HepG2 (cell line): Measurements from ENCODE around the gene HYI. TPM values are rescaled to one million over a fixed set of nuclear protein-coding genes. Genes with fewer than 3 reads are reported as not detected.

Experiments
- ATAC-seq: fragments of 200-7000 bp; cut with Tn5 transposase; 3 replicates; pipeline ENCODE4 v1.9.1; 2020; ENCODE audit warnings: mild to moderate bottlenecking, moderate library complexity
- BruUV-seq: library from RNA; stranded (reverse); fragments of 400-500 nt; replicated peaks from 2 replicates; lab custom pipeline; 2021; lab: Mats Ljungman, UMichigan
- CTCF ChIA-PET: fragments of 300-600 bp; formaldehyde crosslinking; extraction: SDS; loops from one replicate; lab custom pipeline; 2021; ENCODE audit warnings: low total read pairs, inconsistent platforms, low intra/inter-chr PET ratio; lab: Yijun Ruan, JAX
- POLR2A ChIA-PET: fragments of 350-600 bp; sonication (Branson Sonifier 250); formaldehyde crosslinking; loops from one replicate; lab custom pipeline; 2020; ENCODE audit warnings: antibody characterized with exemption, inconsistent platforms; lab: Yijun Ruan, JAX
- DNase-seq: peaks from one replicate; pipeline ENCODE4 v3.0.0-alpha.2; 2015; ENCODE audit warnings: low spot score
- FAIRE-seq: peaks from 3 replicates; lab custom pipeline; 2011; peaks lifted over from hg19 to GRCh38; lab: Jason Lieb, UNC
- H2AFZ ChIP-seq: one replicate; pipeline ENCODE4 v1.6.1; 2011; ENCODE audit warnings: low read length, inconsistent platforms
- H3K27ac ChIP-seq: fragments of 300-600 bp; 3 replicates; pipeline ENCODE4 v1.8.0; 2011; ENCODE audit warnings: mixed run types, mild to moderate bottlenecking, mixed read lengths, low read length, inconsistent platforms; ENCODE audit not compliant: insufficient read depth; ENCODE audit errors: extremely low read length
- H3K27me3 ChIP-seq, 2 experiments: fragments of 200-600 bp in 1 of 2; 2 replicates in 1 of 2; 3 replicates in 1 of 2; pipeline versions ENCODE4 v1.6.0 to v1.8.0; 2011; ENCODE audit warnings: low read length in 2 of 2, mild to moderate bottlenecking in 2 of 2, moderate library complexity in 2 of 2, inconsistent platforms in 1 of 2; ENCODE audit not compliant: insufficient read depth in 2 of 2, control insufficient read depth in 1 of 2
- H3K36me3 ChIP-seq, 2 experiments: fragments of 200-600 bp in 1 of 2; replicated peaks in 1 of 2; 2 replicates in 1 of 2; 3 replicates in 1 of 2; pipeline versions ENCODE4 v1.5.1 to v1.8.0; 2011; ENCODE audit warnings: low read length in 2 of 2, inconsistent platforms in 1 of 2; ENCODE audit not compliant: insufficient read depth in 2 of 2, control insufficient read depth in 1 of 2
- H3K4me1 ChIP-seq: 2 replicates; pipeline ENCODE4 v1.5.1; 2012; ENCODE audit warnings: low read length, inconsistent platforms; ENCODE audit not compliant: insufficient read depth
- H3K4me2 ChIP-seq: 2 replicates; pipeline ENCODE4 v1.6.0; 2011; ENCODE audit warnings: low read depth, low read length, inconsistent platforms
- H3K4me3 ChIP-seq, 3 experiments: fragments of 200-600 bp in 1 of 3; sonication (generic), shearing (Covaris generic) in 1 of 3; replicated peaks in 1 of 3; 2 replicates each; pipeline ENCODE4 v1.5.1; 2011 to 2016; ENCODE audit warnings: low read length in 3 of 3, inconsistent platforms in 2 of 3, low read depth in 2 of 3, mild to moderate bottlenecking in 2 of 3, control low read depth in 1 of 3, mixed read lengths in 1 of 3; ENCODE audit not compliant: insufficient read depth in 1 of 3
- H3K79me2 ChIP-seq: one replicate; pipeline ENCODE4 v1.6.1; 2011; ENCODE audit warnings: low read length, inconsistent platforms; ENCODE audit not compliant: insufficient read depth
- H3K9ac ChIP-seq: 2 replicates; pipeline ENCODE4 v1.6.0; 2011; ENCODE audit warnings: mild to moderate bottlenecking, low read depth, low read length, inconsistent platforms; ENCODE audit not compliant: insufficient read depth
- H3K9me3 ChIP-seq: 2 replicates; pipeline ENCODE4 v1.5.1; 2012; ENCODE audit warnings: mild to moderate bottlenecking, low read length
- H4K20me1 ChIP-seq: 2 replicates; pipeline ENCODE4 v1.6.0; 2011; ENCODE audit warnings: inconsistent platforms, mild to moderate bottlenecking, low read length, moderate library complexity; ENCODE audit not compliant: insufficient read depth
- CREB3 ChIP-seq: sonication (generic); formaldehyde crosslinking; IDR thresholded peaks from 2 replicates; pipeline ENCODE4 v1.5.0; 2020; ENCODE audit warnings: missing genetic modification reagents
- ERF ChIP-seq: IDR thresholded peaks from 2 replicates; pipeline ENCODE4 v1.6.1; 2018; ENCODE audit warnings: missing biosample characterization, missing genetic modification reagents
- KLF15 ChIP-seq: sonication (generic); formaldehyde crosslinking; IDR thresholded peaks from 2 replicates; pipeline ENCODE4 v1.8.1; 2023; ENCODE audit warnings: borderline replicate concordance, mild to moderate bottlenecking, inconsistent platforms, missing genetic modification reagents, mixed read lengths
- KLF6 ChIP-seq: IDR thresholded peaks from 2 replicates; pipeline ENCODE4 v1.8.0; 2016; ENCODE audit warnings: missing biosample characterization, missing genetic modification reagents
- NR1H2 ChIP-seq: sonication (generic); formaldehyde crosslinking; IDR thresholded peaks from 2 replicates; pipeline ENCODE4 v1.8.1; 2022; ENCODE audit warnings: low read depth, missing genetic modification reagents, borderline replicate concordance
- PHB2 ChIP-seq: fragments of 450-650 bp; IDR thresholded peaks from 2 replicates; pipeline ENCODE4 v1.6.1; 2018; ENCODE audit not compliant: partially characterized antibody
- RBM22 ChIP-seq: fragments of 200-400 bp; formaldehyde crosslinking; optimal IDR thresholded peaks from 2 replicates; pipeline ENCODE3; 2017; ENCODE audit warnings: mild to moderate bottlenecking, low read length, moderate library complexity
- YEATS2 ChIP-seq: sonication (generic); formaldehyde crosslinking; IDR thresholded peaks from 2 replicates; pipeline ENCODE4 v1.4.0; 2020; ENCODE audit warnings: missing genetic modification reagents, borderline replicate concordance
- ZBTB33 ChIP-seq: sonication (generic); formaldehyde crosslinking; IDR thresholded peaks from 2 replicates; pipeline ENCODE4 v1.4.0; 2020; ENCODE audit warnings: missing genetic modification reagents
- ZNF205 ChIP-seq: IDR thresholded peaks from 2 replicates; pipeline ENCODE4 v1.6.1; 2018; ENCODE audit warnings: missing biosample characterization, missing genetic modification reagents
- ZNF24 ChIP-seq: fragments of 450-650 bp; IDR thresholded peaks from 2 replicates; pipeline ENCODE4 v1.6.1; 2017; ENCODE audit warnings: antibody characterized with exemption, mild to moderate bottlenecking
- ZNF280B ChIP-seq: sonication (generic); formaldehyde crosslinking; IDR thresholded peaks from 2 replicates; pipeline ENCODE4 v1.5.0; 2020; ENCODE audit warnings: missing genetic modification reagents, mild to moderate bottlenecking, borderline replicate concordance
- ZNF597 ChIP-seq: sonication (generic); formaldehyde crosslinking; IDR thresholded peaks from 2 replicates; pipeline ENCODE4 v1.5.0; 2020; ENCODE audit warnings: missing genetic modification reagents
- ZNF792 ChIP-seq: IDR thresholded peaks from 2 replicates; pipeline ENCODE4 v1.6.1; 2016
- WGBS: methylation state at CpG from one replicate; pipeline ENCODE4 v1.1.6; 2017; ENCODE audit warnings: low lambda C conversion rate; 5-methylcytosine and 5-hydroxymethylcytosine counted together
- in situ Hi-C: cut with HindIII; loops from 2 replicates; pipeline ENCODE4 v1.10.0; 2017; ENCODE audit warnings: low pct_unique_long_range_greater_than_20kb; ENCODE audit not compliant: extremely low pct_ligation_motif_present
- intact Hi-C: fragments of 100-400 bp; cut with micrococcal nuclease; formaldehyde crosslinking; loops from one replicate; pipeline ENCODE4 v1.10.0; 2022; ENCODE audit not compliant: unreplicated experiment
- polyA plus RNA-seq, 8 experiments: library from polyadenylated mRNA; depleted of rRNA in 3 of 8; stranded (reverse) in 7 of 8; unstranded in 1 of 8; fragments of >200 nt; fragmentation: Illumina TruSeq in 4 of 8; extraction: Trizol in 4 of 8; gene quantifications; 2 replicates each; pipeline versions ENCODE4 v1.2.1 to v1.2.3, GENCODE V29; 2011 to 2016; ENCODE audit warnings: low read depth in 4 of 8, missing spikeins in 1 of 8, mixed read lengths in 1 of 8; ENCODE audit not compliant: insufficient read depth in 1 of 8
- total RNA-seq, 5 experiments: library from RNA; depleted of rRNA; stranded (reverse); fragments of >200 nt; fragmentation: Illumina TruSeq; extraction: Trizol; gene quantifications; 2 replicates each; pipeline ENCODE4 v1.2.3, GENCODE V29; 2016; ENCODE audit warnings: low read depth in 1 of 5
- TF ChIP-seq, protein P1 (sequence below): sonication (generic); formaldehyde crosslinking; IDR thresholded peaks from 2 replicates; pipeline ENCODE4 v1.5.1; 2020; ENCODE audit warnings: missing genetic modification reagents, mild to moderate bottlenecking, borderline replicate concordance

HYI gene
- total and polyA plus RNA-seq, 2 of the 13 experiments (the other 11 are each of a cell fraction or from before 2014, with no cell fraction given) = not detected

GRCh38 chr1:43440358-43440757, 13.4 kb downstream of the HYI start:
- H3K4me2 ChIP-seq = no peak overlapping the region
- no peak overlapping the region for H2AFZ ChIP-seq
- H3K27me3 ChIP-seq = no peaks in the 10 kb centered on the region
- H3K36me3 ChIP-seq = peaks cover 8 to 11% of the 10 kb centered on the region in 2 experiments; a peak in 3 of 5 replicates
- ChIA-PET POLR2A (interaction anchor here (1.2 kb wide), 1 partner anchor 15 kb away, joined by 4 read pairs; no protein-coding TSS in a partner anchor), CTCF (no interaction called here)
- intact Hi-C loops = no loop called here
- in situ Hi-C loops = no loop called here
- ATAC-seq (no peak), DNase-seq (no peak), FAIRE-seq (no peak)
- no peak overlapping the region for H3K9ac ChIP-seq
- no peaks in the 10 kb centered on the region for H3K4me1 ChIP-seq
- no TSS peak for BruUV-seq
- WGBS = 96% methylated on average over 5 of the region's 7 CpGs
- no peaks in the 10 kb centered on the region for H3K79me2 ChIP-seq
- TF ChIP-seq KLF6 = no peak
- TF ChIP-seq ZNF280B (CRISPR knock-in tag) = no peak
- no peak for TF ChIP-seq YEATS2 (CRISPR knock-in tag)
- no peak for TF ChIP-seq NR1H2 (CRISPR knock-in tag)
- TF ChIP-seq, protein P1, sequence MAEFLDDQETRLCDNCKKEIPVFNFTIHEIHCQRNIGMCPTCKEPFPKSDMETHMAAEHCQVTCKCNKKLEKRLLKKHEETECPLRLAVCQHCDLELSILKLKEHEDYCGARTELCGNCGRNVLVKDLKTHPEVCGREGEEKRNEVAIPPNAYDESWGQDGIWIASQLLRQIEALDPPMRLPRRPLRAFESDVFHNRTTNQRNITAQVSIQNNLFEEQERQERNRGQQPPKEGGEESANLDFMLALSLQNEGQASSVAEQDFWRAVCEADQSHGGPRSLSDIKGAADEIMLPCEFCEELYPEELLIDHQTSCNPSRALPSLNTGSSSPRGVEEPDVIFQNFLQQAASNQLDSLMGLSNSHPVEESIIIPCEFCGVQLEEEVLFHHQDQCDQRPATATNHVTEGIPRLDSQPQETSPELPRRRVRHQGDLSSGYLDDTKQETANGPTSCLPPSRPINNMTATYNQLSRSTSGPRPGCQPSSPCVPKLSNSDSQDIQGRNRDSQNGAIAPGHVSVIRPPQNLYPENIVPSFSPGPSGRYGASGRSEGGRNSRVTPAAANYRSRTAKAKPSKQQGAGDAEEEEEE (CRISPR knock-in tag) = no peak
- no peak for TF ChIP-seq ZNF597
- TF ChIP-seq RBM22 = no peak
- no peak for TF ChIP-seq ZNF205 (CRISPR knock-in tag)
- no peak for TF ChIP-seq CREB3
- no peak for TF ChIP-seq ZNF24
- no peak for TF ChIP-seq ZBTB33 (CRISPR knock-in tag)
- no peak for TF ChIP-seq KLF15 (CRISPR knock-in tag)
- no peak for TF ChIP-seq PHB2
- TF ChIP-seq ZNF792 (CRISPR knock-in tag) = no peak
- TF ChIP-seq ERF = no peak
- no peaks in the 10 kb centered on the region for H4K20me1 ChIP-seq
- H3K4me3 ChIP-seq = no peak overlapping the region
- no peak overlapping the region for H3K27ac ChIP-seq
- H3K9me3 ChIP-seq = no peaks in the 10 kb centered on the region
